ENCODE results near the gene POLR3B. TPM values are rescaled to one million over a fixed set of nuclear protein-coding genes. Genes with fewer than 3 reads are reported as not detected.

Gene POLR3B
- total RNA-seq, 1 experiment from 2014 or later = 14.8 TPM

DNA sequence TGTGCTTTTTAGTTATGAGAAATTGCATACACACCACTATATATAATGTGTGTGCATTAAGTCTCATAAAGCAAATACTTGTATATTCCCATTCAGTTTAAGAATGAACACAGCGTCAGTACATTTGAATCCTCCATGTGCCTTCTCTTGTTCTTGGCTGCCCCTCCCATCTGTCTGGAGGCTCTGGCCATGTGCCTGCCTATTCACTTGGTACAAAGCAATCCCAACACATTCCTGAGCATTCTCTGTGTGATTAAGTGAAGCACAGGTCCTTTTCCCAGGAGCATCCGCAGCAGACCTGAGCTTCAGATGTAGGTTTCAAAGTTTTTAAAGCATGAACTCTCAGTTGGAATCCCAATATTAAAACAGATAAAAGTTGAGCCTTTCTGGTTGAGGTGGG lies 58.7 kb downstream of the POLR3B start:
- Histone ChIP-seq H3K27ac (ENCODE audit: low read depth, low read length, poor library complexity, severe bottlenecking) (no peak overlapping the region), H3K9me3 (ENCODE audit: low read depth, low read length, poor library complexity, severe bottlenecking) (no peaks in the 10 kb centered on the region), H3K27me3 (replicated peaks; ENCODE audit: insufficient read depth, low read depth, low read length, poor library complexity) (no peaks in the 10 kb centered on the region), H3K36me3 (ENCODE audit: insufficient read depth, low read length, poor library complexity, severe bottlenecking) (no peaks in the 10 kb centered on the region), H3K4me1 (ENCODE audit: insufficient read depth, low read length, poor library complexity, severe bottlenecking) (peaks cover 12% of the 10 kb centered on the region), H3K4me3 (ENCODE audit: low read depth, low read length, poor library complexity, severe bottlenecking) (no peak overlapping the region)
- ChIA-PET POLR2A (ENCODE audit: low non-redundant PET) (no interaction called here), CTCF (no interaction called here)
- intact Hi-C loops (cut with micrococcal nuclease; ENCODE audit: unreplicated experiment) = no loop called here
- BruUV-seq (replicated peaks) = no TSS peak
- no peak for DNase-seq (ENCODE audit: low spot score)
- TF ChIP-seq, protein P1, sequence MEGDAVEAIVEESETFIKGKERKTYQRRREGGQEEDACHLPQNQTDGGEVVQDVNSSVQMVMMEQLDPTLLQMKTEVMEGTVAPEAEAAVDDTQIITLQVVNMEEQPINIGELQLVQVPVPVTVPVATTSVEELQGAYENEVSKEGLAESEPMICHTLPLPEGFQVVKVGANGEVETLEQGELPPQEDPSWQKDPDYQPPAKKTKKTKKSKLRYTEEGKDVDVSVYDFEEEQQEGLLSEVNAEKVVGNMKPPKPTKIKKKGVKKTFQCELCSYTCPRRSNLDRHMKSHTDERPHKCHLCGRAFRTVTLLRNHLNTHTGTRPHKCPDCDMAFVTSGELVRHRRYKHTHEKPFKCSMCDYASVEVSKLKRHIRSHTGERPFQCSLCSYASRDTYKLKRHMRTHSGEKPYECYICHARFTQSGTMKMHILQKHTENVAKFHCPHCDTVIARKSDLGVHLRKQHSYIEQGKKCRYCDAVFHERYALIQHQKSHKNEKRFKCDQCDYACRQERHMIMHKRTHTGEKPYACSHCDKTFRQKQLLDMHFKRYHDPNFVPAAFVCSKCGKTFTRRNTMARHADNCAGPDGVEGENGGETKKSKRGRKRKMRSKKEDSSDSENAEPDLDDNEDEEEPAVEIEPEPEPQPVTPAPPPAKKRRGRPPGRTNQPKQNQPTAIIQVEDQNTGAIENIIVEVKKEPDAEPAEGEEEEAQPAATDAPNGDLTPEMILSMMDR (conservative IDR thresholded peaks at IDR 0.05; ENCODE audit: low read depth, low read length) = no peak

DNA sequence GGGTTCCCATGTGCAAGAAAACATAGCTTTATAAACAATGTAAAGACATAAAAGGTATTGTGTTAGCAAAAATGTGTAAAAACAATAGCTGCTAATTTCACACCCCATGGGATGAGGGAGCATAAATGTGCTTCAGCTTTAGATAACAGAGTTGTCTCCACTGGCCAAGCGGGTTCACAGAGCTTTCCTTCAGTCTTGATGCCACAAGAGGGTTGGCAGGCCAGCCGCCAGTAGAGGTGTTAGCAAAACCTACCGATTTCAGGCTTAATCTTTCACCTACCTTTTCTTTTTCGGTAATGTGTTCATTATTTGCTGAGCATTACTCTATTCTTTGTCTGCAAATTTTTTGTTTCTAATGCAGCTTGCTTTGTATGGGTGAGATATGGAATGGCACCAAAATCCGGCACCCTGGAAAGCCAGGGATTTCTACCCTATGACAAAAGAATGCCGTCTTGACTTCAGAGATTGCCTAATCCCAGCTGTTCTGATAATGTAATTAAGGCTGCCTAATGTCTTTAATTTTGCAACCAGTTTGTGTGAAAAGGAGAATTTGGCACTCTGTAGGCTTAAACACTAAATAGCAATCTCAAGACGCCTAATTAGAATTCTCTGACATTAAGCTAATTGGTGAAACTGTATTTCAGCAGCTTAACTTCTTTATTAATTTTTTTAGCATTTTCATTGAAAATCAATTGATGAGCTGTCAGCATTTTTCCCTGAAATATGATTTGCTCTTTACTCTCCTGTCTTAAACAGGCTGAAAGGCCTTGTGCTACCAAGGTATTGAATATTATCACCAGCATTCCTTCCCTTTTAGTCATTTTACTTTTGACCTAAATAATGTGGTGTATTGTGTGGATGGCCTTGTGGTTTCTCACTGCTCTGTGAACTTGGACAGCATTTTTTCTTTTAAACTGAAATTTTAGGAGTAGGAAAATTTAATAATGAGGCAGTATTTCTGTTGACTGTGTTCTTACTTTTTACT lies 60.7 kb downstream of the POLR3B start:
- ChIA-PET CTCF (no interaction called here), POLR2A (ENCODE audit: low non-redundant PET) (interaction anchor here (0.7 kb wide), 1 partner anchor 477 kb away, joined by 4 read pairs; no protein-coding TSS in a partner anchor)
- Histone ChIP-seq H3K27me3 (replicated peaks; ENCODE audit: insufficient read depth, low read depth, low read length, poor library complexity) (no peaks in the 10 kb centered on the region), H3K9me3 (ENCODE audit: low read depth, low read length, poor library complexity, severe bottlenecking) (no peaks in the 10 kb centered on the region), H3K4me1 (ENCODE audit: insufficient read depth, low read length, poor library complexity, severe bottlenecking) (peaks cover 12% of the 10 kb centered on the region), H3K36me3 (ENCODE audit: insufficient read depth, low read length, poor library complexity, severe bottlenecking) (no peaks in the 10 kb centered on the region), H3K27ac (ENCODE audit: low read depth, low read length, poor library complexity, severe bottlenecking) (no peak overlapping the region), H3K4me3 (ENCODE audit: low read depth, low read length, poor library complexity, severe bottlenecking) (no peak overlapping the region)
- peak; percentile 22 for DNase-seq (ENCODE audit: low spot score)
- TF ChIP-seq, protein P1 (conservative IDR thresholded peaks at IDR 0.05; ENCODE audit: low read depth, low read length) = no peak
- no peak for TF ChIP-seq EZH2 (IDR thresholded peaks at IDR 0.05; ENCODE audit: borderline replicate concordance, low read depth, low read length, poor library complexity, severe bottlenecking)
- BruUV-seq (replicated peaks) = no TSS peak
- intact Hi-C loops (cut with micrococcal nuclease; ENCODE audit: unreplicated experiment) = no loop called here

DNA sequence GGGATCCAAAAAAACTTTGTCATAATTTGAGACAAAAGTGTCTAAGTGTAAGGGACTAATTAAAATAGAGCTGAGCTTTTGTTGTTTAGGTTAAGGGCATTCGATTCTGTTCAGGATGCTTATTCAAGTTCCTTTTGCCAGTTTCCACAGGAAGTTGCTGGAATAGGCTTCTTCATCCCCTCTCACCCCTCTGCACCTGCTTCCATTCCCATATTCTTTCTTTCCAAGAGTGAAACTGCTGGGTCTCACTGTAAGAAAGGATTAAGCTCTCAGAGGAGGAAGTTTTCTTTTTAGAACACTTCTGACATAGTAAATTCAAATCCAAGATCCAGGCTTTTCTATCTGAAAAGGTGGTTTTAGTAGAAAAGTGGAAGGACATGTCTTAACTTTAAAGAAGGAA lies 61.4 kb downstream of the POLR3B start:
- H3K4me3 ChIP-seq (ENCODE audit: low read depth, low read length, poor library complexity, severe bottlenecking) = no peak overlapping the region
- H3K36me3 ChIP-seq (ENCODE audit: insufficient read depth, low read length, poor library complexity, severe bottlenecking) = no peaks in the 10 kb centered on the region
- H3K4me1 ChIP-seq (ENCODE audit: insufficient read depth, low read length, poor library complexity, severe bottlenecking) = peaks cover 12% of the 10 kb centered on the region
- BruUV-seq (replicated peaks) = no TSS peak
- intact Hi-C loops (cut with micrococcal nuclease; ENCODE audit: unreplicated experiment) = no loop called here
- no peak for DNase-seq (ENCODE audit: low spot score)
- POLR2A ChIA-PET (ENCODE audit: low non-redundant PET) = interaction anchor here (0.7 kb wide), 1 partner anchor 476 kb away, joined by 4 read pairs; no protein-coding TSS in a partner anchor
- H3K27me3 ChIP-seq (replicated peaks; ENCODE audit: insufficient read depth, low read depth, low read length, poor library complexity) = no peaks in the 10 kb centered on the region
- CTCF ChIA-PET = no interaction called here
- H3K9me3 ChIP-seq (ENCODE audit: low read depth, low read length, poor library complexity, severe bottlenecking) = no peaks in the 10 kb centered on the region
- TF ChIP-seq, protein P1 (conservative IDR thresholded peaks at IDR 0.05; ENCODE audit: low read depth, low read length) = no peak
- no peak for TF ChIP-seq EZH2 (IDR thresholded peaks at IDR 0.05; ENCODE audit: borderline replicate concordance, low read depth, low read length, poor library complexity, severe bottlenecking)
- no peak overlapping the region for H3K27ac ChIP-seq (ENCODE audit: low read depth, low read length, poor library complexity, severe bottlenecking)
